ENCODE data around the gene RNU5B-1. TPM values are rescaled to one million over a fixed set of nuclear protein-coding genes. Genes with fewer than 3 reads are reported as not detected.

RNU5B-1 gene
- total and polyA plus RNA-seq, 2 of the 8 experiments (the other 6 are each of a cell fraction or from before 2014, with no cell fraction given) = not detected

- WGBS, 2 experiments (ENCODE audit: extremely low coverage in 1 of 2, insufficient coverage in 1 of 2, insufficient read length in 1 of 2, insufficient replicate concordance in 2 of 2, low coverage in 1 of 2, low lambda C conversion rate in 2 of 2, missing lambda C conversion rate in 1 of 2) = 96% methylated on average over 10 of the region's 10 CpGs; no CpG with 5 or more reads in 1 of the 2 experiments
- no peak for TF ChIP-seq CBX5 (IDR thresholded peaks at IDR 0.05; ENCODE audit: low read depth, low read length)
- no peak for TF ChIP-seq NRF1 (IDR thresholded peaks at IDR 0.05; ENCODE audit: low read depth, low read length)
- TF ChIP-seq RNF2 (IDR thresholded peaks at IDR 0.05; ENCODE audit: borderline replicate concordance, low read depth, low read length, missing control alignments, poor library complexity, severe bottlenecking) = no peak
- no peak for TF ChIP-seq HDAC2 (IDR thresholded peaks at IDR 0.05; ENCODE audit: borderline replicate concordance in 1 of 2, low read depth in 2 of 2, low read length in 2 of 2)
- TF ChIP-seq SIRT6 (IDR thresholded peaks at IDR 0.05; ENCODE audit: low read length) = no peak
- no peak for TF ChIP-seq ASH2L (IDR thresholded peaks at IDR 0.05; ENCODE audit: low read length)
- TF ChIP-seq SIX5 (IDR thresholded peaks at IDR 0.05; ENCODE audit: low read depth, low read length) = no peak
- no peak for TF ChIP-seq CREB1 (IDR thresholded peaks at IDR 0.05)
- no peak for TF ChIP-seq GTF2F1 (IDR thresholded peaks at IDR 0.05; ENCODE audit: borderline replicate concordance, low read depth, low read length)
- TF ChIP-seq EP300 (IDR thresholded peaks at IDR 0.05; ENCODE audit: borderline replicate concordance in 1 of 2, low read depth in 2 of 2, low read length in 2 of 2) = no peak
- no peak for TF ChIP-seq CBX8 (IDR thresholded peaks at IDR 0.05; ENCODE audit: borderline replicate concordance, low read depth, low read length)
- no peak for TF ChIP-seq CEBPB (IDR thresholded peaks at IDR 0.05; ENCODE audit: low read depth, low read length)
- TF ChIP-seq TAF7 (optimal IDR thresholded peaks at IDR 0.05; ENCODE audit: borderline replicate concordance, low read depth, low read length) = no peak
Observed at GRCh38 chr15:65310431-65311137, 6.1 kb downstream of the RNU5B-1 start.

More at GRCh38 chr15:65310431-65311137, 6.1 kb downstream of the RNU5B-1 start:
- Histone ChIP-seq H3K27me3 (replicated peaks in 1 of 4; ENCODE audit: control insufficient read depth in 3 of 4, extremely low read depth in 1 of 4, insufficient read depth in 3 of 4, low read length in 3 of 4) (no peaks in the 10 kb centered on the region), H4K91ac (replicated peaks; ENCODE audit: insufficient read length, low read length) (no peak overlapping the region), H3K23me2 (ENCODE audit: low read depth, low read length) (no peaks in the 10 kb centered on the region), H3K56ac (replicated peaks; ENCODE audit: insufficient read length, low read depth, low read length) (no peak overlapping the region), H2BK12ac (ENCODE audit: low read depth, low read length) (no peak overlapping the region), H4K20me1 (replicated peaks in 1 of 2; ENCODE audit: control insufficient read depth in 1 of 2, insufficient read depth in 2 of 2, low read length in 2 of 2) (no peaks in the 10 kb centered on the region), H2BK15ac (ENCODE audit: low read length) (no peak overlapping the region), H3K79me2 (ENCODE audit: control insufficient read depth in 1 of 2, insufficient read depth in 2 of 2, low read length in 2 of 2) (no peaks in the 10 kb centered on the region), H3K27ac (ENCODE audit: low read depth, low read length) (no peak overlapping the region), H3K4ac (replicated peaks; ENCODE audit: insufficient read length, low read depth, low read length) (no peak overlapping the region), H3K18ac (ENCODE audit: extremely low read depth, low read length) (no peak overlapping the region), H3K23ac (ENCODE audit: insufficient read length) (no peak overlapping the region), H3K9me3 (ENCODE audit: insufficient read depth in 2 of 2, low read depth in 1 of 2, low read length in 1 of 2) (no peaks in the 10 kb centered on the region), H2AK5ac (ENCODE audit: low read depth, low read length) (no peak overlapping the region), H2BK20ac (ENCODE audit: low read length) (no peak overlapping the region), H2AFZ (ENCODE audit: low read length) (no peak overlapping the region), H4K5ac (ENCODE audit: insufficient read length, low read depth, low read length) (no peak overlapping the region), H4K8ac (ENCODE audit: extremely low read depth, insufficient read depth, low read length) (no peak overlapping the region), H3K36me3 (ENCODE audit: control insufficient read depth in 2 of 4, insufficient read depth in 4 of 4, low read length in 3 of 4) (no peaks in the 10 kb centered on the region), H3K4me2 (ENCODE audit: insufficient read depth in 1 of 2, low read depth in 2 of 2, low read length in 2 of 2) (no peak overlapping the region), H3K79me1 (ENCODE audit: low read depth, low read length) (no peaks in the 10 kb centered on the region), H2BK120ac (replicated peaks; ENCODE audit: low read depth, low read length) (no peak overlapping the region), H3K14ac (ENCODE audit: insufficient read length) (no peak overlapping the region), H3K9ac (replicated peaks in 1 of 4; ENCODE audit: extremely low read depth in 1 of 4, low read depth in 3 of 4, low read length in 3 of 4) (no peak overlapping the region), H3K4me3 (ENCODE audit: extremely low read depth in 1 of 4, insufficient read depth in 2 of 4, low read depth in 3 of 4, low read length in 4 of 4) (no peak overlapping the region), H2BK5ac (ENCODE audit: low read depth, low read length) (no peak overlapping the region), H3K4me1 (replicated peaks in 1 of 4; ENCODE audit: control insufficient read depth in 3 of 4, insufficient read depth in 4 of 4, low read length in 3 of 4) (peaks cover 0 to 3% (median 0%) of the 10 kb centered on the region in 4 experiments; a peak in 2 of 7 replicates)
- POLR2A ChIA-PET (ENCODE audit: partially characterized antibody) = interaction anchor here (1.2 to 3.2 kb wide), 4 partner anchors 9 to 68 kb away, joined by 3 to 19 read pairs (median 6); no protein-coding TSS in a partner anchor
- CTCF ChIA-PET (ENCODE audit: partially characterized antibody) = interaction anchor here (0.8 to 2.3 kb wide), 8 partner anchors 9 to 90 kb away, joined by 3 to 8 read pairs (median 4); no protein-coding TSS in a partner anchor
- DNase-seq (ENCODE audit: low read depth in 1 of 2, low spot score in 2 of 2) = no peak
- no peak for FAIRE-seq
